Thymus (tissue), 11 donors: ENCODE data around the gene NYAP2. TPM values are rescaled to one million over a fixed set of nuclear protein-coding genes. Genes with fewer than 3 reads are reported as not detected.

ENCODE experiments used
- DNase-seq, 9 donors: peaks; one replicate each; pipeline ENCODE4 v3.0.0-alpha.2; 2013; ENCODE audit warnings: low spot score in 9 of 9, low read depth in 6 of 9, missing footprints in 1 of 9
- H3K27ac ChIP-seq, 2 donors: one replicate each; pipeline ENCODE4 v1.5.1; 2013; ENCODE audit warnings: control low read depth in 1 of 2, low read depth in 1 of 2, low read length in 1 of 2, mild to moderate bottlenecking in 1 of 2, moderate library complexity in 1 of 2
- H3K27me3 ChIP-seq, 2 donors: one replicate each; pipeline ENCODE4 v1.5.1; 2013; ENCODE audit warnings: low read length in 1 of 2; ENCODE audit not compliant: control insufficient read depth in 2 of 2, insufficient read depth in 1 of 2
- H3K36me3 ChIP-seq, 2 donors: one replicate each; pipeline ENCODE4 v1.5.1; 2013; ENCODE audit warnings: low read length in 1 of 2, mild to moderate bottlenecking in 1 of 2, moderate library complexity in 1 of 2; ENCODE audit not compliant: control insufficient read depth in 2 of 2, insufficient read depth in 2 of 2
- H3K4me1 ChIP-seq, 2 donors: one replicate each; pipeline ENCODE4 v1.5.1; 2013; ENCODE audit warnings: low read length in 2 of 2; ENCODE audit not compliant: control insufficient read depth in 2 of 2, insufficient read depth in 2 of 2
- H3K4me3 ChIP-seq, 2 donors: one replicate each; pipeline ENCODE4 v1.5.1; 2013; ENCODE audit warnings: low read length in 2 of 2, control low read depth in 1 of 2, mild to moderate bottlenecking in 1 of 2
- H3K9me3 ChIP-seq, 2 donors: one replicate each; pipeline ENCODE4 v1.5.1; 2013; ENCODE audit warnings: low read length in 1 of 2, mild to moderate bottlenecking in 1 of 2; ENCODE audit not compliant: control insufficient read depth in 2 of 2, insufficient read depth in 1 of 2
- WGBS: extraction: QIAGEN DNeasy Blood & Tissue Kit; methylation state at CpG from one replicate; pipeline ENCODE4 v1.1.7; 2013; 5-methylcytosine and 5-hydroxymethylcytosine counted together
- polyA plus RNA-seq: library from polyadenylated mRNA; stranded (reverse); fragments of 200-250 nt; gene quantifications from one replicate; pipeline ENCODE4 v1.2.3, GENCODE V29; 2013
- total RNA-seq: library from RNA; stranded (reverse); fragments of 120-200 nt; gene quantifications from one replicate; pipeline ENCODE4 v1.2.4, GENCODE V29; 2013
- donor health status: healthy.

Gene NYAP2
- total and polyA plus RNA-seq, 2 donors, result 0.02 to 0.05 TPM

DNA sequence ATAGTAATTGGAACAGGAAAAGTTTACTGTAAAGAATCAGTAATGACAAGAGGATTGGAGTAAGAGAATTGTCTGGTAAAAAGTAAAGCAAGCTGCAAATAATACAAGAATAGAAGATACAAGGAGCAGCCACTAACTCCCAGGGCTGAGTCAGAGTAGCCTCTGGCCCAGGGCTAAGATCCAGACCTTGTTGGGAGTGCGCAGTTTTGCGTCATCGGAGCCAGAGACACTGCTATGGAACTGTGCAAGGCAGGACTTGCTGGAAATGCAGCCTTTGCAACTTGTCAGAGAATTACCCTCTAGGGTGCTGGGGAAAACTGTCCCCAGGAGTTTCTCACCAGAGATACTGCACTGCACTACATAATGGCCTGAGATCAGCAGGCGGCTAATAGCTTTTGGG lies 135.2 kb downstream of the NYAP2 start:
- WGBS, result 98% methylated on average over 4 of the region's 4 CpGs
- H3K4me1 ChIP-seq, result no peaks in the 10 kb centered on the region
- no peak overlapping the region for H3K27ac ChIP-seq
- DNase-seq, result no peak
- no peaks in the 10 kb centered on the region for H3K9me3 ChIP-seq
- no peaks in the 10 kb centered on the region for H3K36me3 ChIP-seq
- H3K4me3 ChIP-seq, result no peak overlapping the region
- no peaks in the 10 kb centered on the region for H3K27me3 ChIP-seq

DNA sequence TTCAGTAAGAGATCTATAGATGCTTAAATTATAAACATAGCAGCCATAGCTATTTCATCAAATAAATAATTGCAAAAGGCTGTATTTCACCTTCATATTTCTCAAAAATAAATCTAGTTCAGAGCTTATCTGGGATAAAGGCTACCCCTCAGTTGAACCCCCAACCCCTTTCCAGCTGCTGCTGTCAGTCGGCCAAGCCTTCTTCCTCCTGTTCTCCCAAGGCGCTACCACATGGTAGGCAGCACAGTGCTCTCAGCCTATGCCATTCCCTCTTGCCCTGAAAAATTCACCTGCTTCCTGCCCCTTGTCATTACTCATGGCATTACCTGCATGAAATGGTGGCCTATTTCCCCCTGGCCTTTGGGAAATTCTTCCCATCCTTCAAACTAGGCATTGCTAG lies 136.5 kb downstream of the NYAP2 start:
- 98% methylated on average over 2 of the region's 2 CpGs for WGBS
- no peaks in the 10 kb centered on the region for H3K36me3 ChIP-seq
- no peaks in the 10 kb centered on the region for H3K9me3 ChIP-seq
- no peak for DNase-seq
- no peak overlapping the region for H3K4me3 ChIP-seq
- no peak overlapping the region for H3K27ac ChIP-seq
- no peaks in the 10 kb centered on the region for H3K27me3 ChIP-seq
- H3K4me1 ChIP-seq, result no peaks in the 10 kb centered on the region

GRCh38 chr2:225543626-225544025 lies 144.1 kb downstream of the NYAP2 start:
- peaks cover 0 to 6% of the 10 kb centered on the region in 2 donors for H3K9me3 ChIP-seq
- 99% methylated on average over 2 of the region's 2 CpGs for WGBS

DNA sequence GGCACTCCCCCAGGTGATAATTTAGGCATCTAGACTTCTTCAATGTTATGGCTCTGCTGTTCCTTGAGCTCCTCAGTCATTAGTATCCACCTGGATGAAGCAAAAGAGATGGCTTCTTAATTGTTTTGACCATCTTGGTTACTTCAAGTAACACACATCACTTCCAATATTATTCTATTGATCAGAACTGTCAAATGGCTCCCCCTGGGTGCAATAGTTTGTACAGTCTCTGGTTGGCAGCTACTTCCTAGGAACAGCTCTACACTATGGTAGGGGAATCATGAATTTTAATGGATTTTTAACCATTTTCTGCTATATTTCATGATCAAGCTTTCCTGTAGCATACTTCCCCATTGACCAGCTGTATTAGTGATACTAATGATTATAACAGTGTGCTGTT lies 157.0 kb downstream of the NYAP2 start:
- no peak overlapping the region for H3K4me3 ChIP-seq
- H3K27ac ChIP-seq, result no peak overlapping the region
- H3K4me1 ChIP-seq, result no peaks in the 10 kb centered on the region
- H3K27me3 ChIP-seq, result no peaks in the 10 kb centered on the region
- DNase-seq, result no peak
- H3K36me3 ChIP-seq, result no peaks in the 10 kb centered on the region
- H3K9me3 ChIP-seq, result no peaks in the 10 kb centered on the region

More at GRCh38 chr2:225543626-225544025, 144.1 kb downstream of the NYAP2 start:
- Histone ChIP-seq H3K27ac (no peak overlapping the region), H3K27me3 (no peaks in the 10 kb centered on the region), H3K36me3 (no peaks in the 10 kb centered on the region), H3K4me1 (no peaks in the 10 kb centered on the region), H3K4me3 (no peak overlapping the region)
- DNase-seq, result no peak

- Histone ChIP-seq H3K9me3 (no peaks in the 10 kb centered on the region), H3K36me3 (no peaks in the 10 kb centered on the region), H3K4me3 (no peak overlapping the region), H3K27me3 (no peaks in the 10 kb centered on the region), H3K27ac (no peak overlapping the region), H3K4me1 (no peaks in the 10 kb centered on the region)
- no peak for DNase-seq
- 87% methylated on average over 6 of the region's 6 CpGs for WGBS
Observed at GRCh38 chr2:225558399-225559071, 159.0 kb downstream of the NYAP2 start.

- no peaks in the 10 kb centered on the region for H3K4me1 ChIP-seq
- H3K36me3 ChIP-seq, result no peaks in the 10 kb centered on the region
- no peak overlapping the region for H3K27ac ChIP-seq
- no peak overlapping the region for H3K4me3 ChIP-seq
- WGBS, result 88% methylated on average over 1 of the region's 1 CpG
- DNase-seq, result no peak
- H3K9me3 ChIP-seq, result no peaks in the 10 kb centered on the region
- no peaks in the 10 kb centered on the region for H3K27me3 ChIP-seq
Observed at GRCh38 chr2:225559072-225559415, 159.5 kb downstream of the NYAP2 start.

- WGBS, result 72% methylated on average over 4 of the region's 4 CpGs
- no peak overlapping the region for H3K4me3 ChIP-seq
- no peaks in the 10 kb centered on the region for H3K27me3 ChIP-seq
- no peaks in the 10 kb centered on the region for H3K4me1 ChIP-seq
- no peak overlapping the region for H3K27ac ChIP-seq
- no peaks in the 10 kb centered on the region for H3K36me3 ChIP-seq
- no peaks in the 10 kb centered on the region for H3K9me3 ChIP-seq
- no peak for DNase-seq
Observed at GRCh38 chr2:225566798-225567197, 167.3 kb downstream of the NYAP2 start.

- H3K27ac ChIP-seq, result no peak overlapping the region
- no peaks in the 10 kb centered on the region for H3K4me1 ChIP-seq
- H3K27me3 ChIP-seq, result no peaks in the 10 kb centered on the region
- DNase-seq, result no peak
- H3K9me3 ChIP-seq, result no peaks in the 10 kb centered on the region
- H3K4me3 ChIP-seq, result no peak overlapping the region
- H3K36me3 ChIP-seq, result no peaks in the 10 kb centered on the region
Observed at GRCh38 chr2:225569995-225570394, 170.5 kb downstream of the NYAP2 start.

- WGBS, result 78% methylated on average over 3 of the region's 3 CpGs
- Histone ChIP-seq H3K27me3 (no peaks in the 10 kb centered on the region), H3K36me3 (no peaks in the 10 kb centered on the region), H3K4me1 (no peaks in the 10 kb centered on the region), H3K9me3 (no peaks in the 10 kb centered on the region), H3K27ac (no peak overlapping the region), H3K4me3 (no peak overlapping the region)
- DNase-seq, result no peak
Observed at GRCh38 chr2:225573603-225574002, 174.1 kb downstream of the NYAP2 start.
